Astrocyte (in vitro differentiated cells and primary cell): ENCODE data around the gene HOXD12.

Source experiments
- CTCF ChIP-seq: IDR thresholded peaks from 2 replicates; pipeline ENCODE4 v1.5.1; 2011; ENCODE audit warnings: low read depth, mild to moderate bottlenecking, inconsistent platforms, low read length, moderate library complexity; ENCODE audit not compliant: insufficient read depth
- EZH2 ChIP-seq: IDR thresholded peaks from 2 replicates; pipeline ENCODE4 v1.6.1; 2012; ENCODE audit warnings: mild to moderate bottlenecking, low read length, inconsistent platforms; ENCODE audit not compliant: insufficient read depth

- no peak for TF ChIP-seq CTCF
- no peak for TF ChIP-seq EZH2
These were observed 35.4 kb downstream of the HOXD12 start for GRCh38 chr2:176135035-176135440.
